Panc1 (cell line): Measurements from ENCODE around the gene GRAMD1A.
A peak's percentile ranks its signal among the peaks of the same experiment; 100 is the strongest.

Source experiments
- CTCF ChIP-seq: fragments of 450-650 bp; IDR thresholded peaks from 2 replicates; pipeline ENCODE4 v1.5.1; 2017; ENCODE audit warnings: mild to moderate bottlenecking
- POLR2AphosphoS5 ChIP-seq: IDR thresholded peaks from 2 replicates; pipeline ENCODE4 v1.6.1; 2012; ENCODE audit warnings: mild to moderate bottlenecking, low read depth, low read length, moderate library complexity
- REST ChIP-seq, 2 experiments: IDR thresholded peaks; 2 replicates each; pipeline ENCODE4 v1.6.1; 2011 to 2012; ENCODE audit warnings: low read depth in 2 of 2, control low read depth in 1 of 2, low read length in 1 of 2, mild to moderate bottlenecking in 1 of 2, moderate library complexity in 1 of 2; ENCODE audit not compliant: insufficient read depth in 1 of 2
- SIN3A ChIP-seq: IDR thresholded peaks from 2 replicates; pipeline ENCODE4 v1.6.1; 2012; ENCODE audit warnings: low read depth, mild to moderate bottlenecking, low read length, moderate library complexity, borderline replicate concordance; ENCODE audit not compliant: insufficient read depth

- TF ChIP-seq CTCF: peak; percentile 97
- no peak for TF ChIP-seq POLR2AphosphoS5
- TF ChIP-seq SIN3A: no peak
- TF ChIP-seq REST (IDR thresholded peaks at IDR 0.05; ENCODE audit: insufficient read depth in 1 of 2, low read depth in 2 of 2, low read length in 1 of 2): no peak
These were observed 66.8 kb downstream of the GRAMD1A start for GRCh38 chr19:35066691-35067563.
